GM18507 (cell line): Measurements from ENCODE around the gene KIAA1328.
"Not testable (repeated sequence)": the region's sequence is repeated elsewhere in the genome, so short reads cannot be mapped to it uniquely, and the experiment has no call there.

Source experiments
- DNase-seq: peaks from one replicate; pipeline ENCODE4 v3.0.0; 2011; ENCODE audit warnings: low read depth; ENCODE audit not compliant: insufficient read length; ENCODE audit errors: extremely low spot score
- FAIRE-seq: peaks from 2 replicates; lab custom pipeline; 2011; peaks lifted over from hg19 to GRCh38; lab: Jason Lieb, UNC

Gene KIAA1328

GRCh38 chr18:37065254-37065653 is 236.3 kb downstream of the KIAA1328 start:
- FAIRE-seq (no peak), DNase-seq (no peak)

DNA sequence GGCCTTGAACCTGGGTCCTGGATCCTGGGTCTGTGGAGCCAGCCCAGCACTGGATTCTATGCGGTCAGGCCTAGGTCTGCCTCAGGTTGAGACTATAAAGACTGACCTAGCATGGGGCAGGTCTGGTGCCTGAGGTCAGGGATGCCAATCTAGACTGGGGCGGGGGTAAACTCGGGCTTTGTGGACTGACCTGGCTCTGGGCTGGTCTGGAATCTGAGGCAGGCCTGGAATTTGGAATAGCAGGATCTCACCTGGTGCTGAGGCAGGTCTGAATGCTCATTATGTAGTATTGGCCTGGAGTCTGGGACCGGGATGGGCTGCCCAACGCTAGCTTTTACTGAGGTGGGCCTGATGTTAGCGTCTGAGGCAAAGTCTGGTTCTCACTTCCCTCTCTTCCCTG is 256.0 kb downstream of the KIAA1328 start:
- DNase-seq (no peak), FAIRE-seq (no peak)

DNA sequence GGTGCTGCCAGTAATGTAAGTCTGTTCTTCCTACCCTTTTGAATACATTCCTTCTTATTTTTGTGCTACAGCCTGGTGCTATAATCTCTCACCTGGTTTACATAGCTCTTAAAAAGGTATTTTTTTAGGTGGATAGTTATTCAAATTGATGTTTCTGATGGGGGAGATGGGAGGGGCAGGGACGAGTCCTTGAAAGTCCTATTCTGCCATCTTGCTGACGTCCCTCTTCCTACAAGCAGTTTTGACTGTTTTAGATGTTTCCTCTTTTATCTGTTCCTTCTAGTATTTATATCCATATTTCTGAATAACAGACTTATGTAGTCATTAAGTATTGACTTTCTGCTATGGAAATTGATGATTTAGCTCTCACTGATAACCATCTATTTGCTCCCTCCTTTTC is 256.4 kb downstream of the KIAA1328 start:
- FAIRE-seq = no peak
- no peak for DNase-seq

- FAIRE-seq (no peak), DNase-seq (no peak)
These were observed 279.0 kb downstream of the KIAA1328 start for GRCh38 chr18:37107748-37108522.

DNA sequence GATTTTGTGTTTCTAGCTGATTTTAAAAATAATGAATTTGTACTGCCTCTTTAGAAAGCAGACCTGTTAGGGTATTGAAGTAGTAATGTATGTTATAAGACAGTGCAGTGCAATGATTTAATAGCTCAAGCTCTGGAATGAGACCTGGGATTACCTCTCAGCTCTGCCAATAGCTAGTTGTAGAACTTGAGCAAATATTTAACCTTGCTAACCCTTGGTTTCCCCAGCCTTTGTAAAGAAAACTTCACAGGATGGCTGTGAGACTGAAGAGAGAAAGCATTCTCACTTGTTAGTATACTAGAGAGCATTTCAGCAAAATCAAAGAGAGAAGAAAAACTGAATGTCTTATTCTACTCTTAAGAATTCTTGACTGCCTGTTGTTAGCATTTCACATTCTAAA is 293.9 kb downstream of the KIAA1328 start:
- FAIRE-seq = no peak

DNA sequence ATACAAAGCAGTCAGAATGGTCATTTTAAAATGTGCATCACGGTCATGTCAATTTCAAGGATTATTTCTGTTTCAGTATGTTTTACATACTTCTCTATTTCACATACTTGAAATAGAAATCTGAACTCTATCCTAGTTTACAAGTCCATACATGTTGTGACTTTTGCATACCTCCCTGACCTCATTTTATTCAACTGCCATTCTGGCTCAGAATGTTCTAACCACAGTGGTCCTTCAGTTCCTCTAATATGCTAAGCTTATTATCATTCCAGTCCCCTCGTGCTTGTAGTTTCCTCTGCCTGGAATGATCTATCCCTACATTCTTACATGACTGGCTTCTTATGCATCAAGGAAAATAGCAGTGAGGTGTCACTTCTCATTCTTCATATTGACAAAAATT is 295.6 kb downstream of the KIAA1328 start:
- no peak for DNase-seq
- no peak for FAIRE-seq

More for the DNA sequence above, 293.9 kb downstream of the KIAA1328 start:
- DNase-seq = no peak

- FAIRE-seq (no peak), DNase-seq (no peak)
These were observed 306.2 kb downstream of the KIAA1328 start for GRCh38 chr18:37135177-37135576.

DNA sequence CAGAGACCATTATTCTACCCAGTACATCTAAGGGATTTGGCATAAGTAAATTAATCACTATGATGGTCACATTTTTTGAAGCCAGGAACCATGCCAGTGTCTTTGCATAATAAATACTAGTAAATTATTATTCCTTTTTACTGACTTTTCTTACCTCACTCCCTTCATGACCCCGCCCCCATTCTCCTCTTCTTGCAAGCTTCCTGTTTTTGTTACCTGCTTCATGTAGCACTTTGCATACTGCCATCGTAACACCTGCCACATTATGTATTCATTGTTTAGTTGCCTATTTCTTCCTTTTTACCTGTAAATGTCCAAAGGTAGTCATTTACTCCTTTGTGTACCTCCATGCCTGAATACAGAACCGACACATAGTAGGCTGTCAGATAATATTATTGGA is 309.5 kb downstream of the KIAA1328 start:
- FAIRE-seq (no peak), DNase-seq (no peak)

DNA sequence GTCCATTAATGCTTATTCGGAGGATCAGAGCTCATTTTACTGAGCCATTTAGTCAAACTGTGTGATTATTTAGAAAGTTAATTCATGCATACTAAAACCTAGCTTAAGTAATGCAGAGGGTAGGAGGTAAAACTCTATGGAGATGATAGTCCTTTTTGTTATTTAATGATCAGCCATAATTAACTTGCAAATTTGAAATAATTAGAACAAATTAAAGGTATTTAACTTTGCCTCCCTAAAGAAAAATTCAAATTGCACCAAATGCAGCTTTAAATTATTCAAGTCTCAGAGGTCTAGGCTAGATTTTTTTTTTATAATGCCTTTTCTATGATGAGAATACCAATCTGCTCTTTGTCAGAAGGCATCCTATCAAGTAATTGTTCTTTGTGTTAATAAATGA is 310.9 kb downstream of the KIAA1328 start:
- no peak for FAIRE-seq

DNA sequence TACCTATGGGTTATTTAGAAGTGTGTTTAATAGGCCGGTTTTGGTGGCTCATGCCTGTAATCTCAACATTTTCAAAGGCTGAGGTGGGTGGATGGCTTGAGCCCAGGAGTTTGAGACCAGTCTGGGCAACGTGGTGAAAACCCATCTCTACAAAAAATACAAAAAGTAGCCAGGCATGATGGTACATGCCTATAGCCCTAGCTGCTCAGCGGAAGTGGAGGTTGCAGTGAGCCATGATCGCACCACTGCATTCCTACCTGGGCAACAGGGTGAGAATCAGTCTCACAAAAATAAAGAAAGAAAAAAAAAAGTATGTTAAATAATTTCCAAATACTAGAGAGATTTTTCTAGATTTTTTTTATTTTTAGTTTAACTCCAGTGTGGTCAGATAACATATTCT is 316.0 kb downstream of the KIAA1328 start:
- FAIRE-seq (no peak), DNase-seq (no peak)

More for the DNA sequence above, 310.9 kb downstream of the KIAA1328 start:
- DNase-seq = no peak

DNA sequence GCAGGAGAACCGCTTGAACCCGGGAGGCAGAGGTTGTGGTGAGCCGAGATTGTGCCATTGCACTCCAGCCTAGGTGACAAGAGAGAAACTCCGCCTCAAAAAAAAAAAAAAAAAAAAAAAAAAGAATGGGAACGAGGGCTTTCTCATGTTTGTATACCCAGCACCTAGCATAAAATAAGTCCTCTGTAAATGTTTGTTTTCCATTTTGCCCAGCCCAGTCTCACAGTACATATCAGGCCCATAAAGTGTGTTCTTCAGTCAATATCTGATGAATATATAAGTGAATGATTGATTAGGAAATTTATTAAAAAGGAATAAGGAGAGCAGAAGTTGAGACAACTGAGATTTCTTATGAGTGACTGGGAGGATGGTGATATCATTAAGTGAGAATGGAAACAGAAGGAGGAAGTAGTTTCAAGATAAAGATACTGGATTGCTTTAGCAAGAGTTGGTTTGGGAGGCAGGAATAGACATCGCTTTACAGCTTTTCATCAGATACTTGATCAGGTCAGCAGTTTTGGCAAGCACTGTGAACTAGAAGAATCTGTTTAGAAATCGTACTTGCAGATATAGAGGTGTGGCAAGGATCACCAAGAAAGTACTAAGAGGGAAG is 327.5 kb downstream of the KIAA1328 start:
- no peak for DNase-seq
- FAIRE-seq = no peak

DNA sequence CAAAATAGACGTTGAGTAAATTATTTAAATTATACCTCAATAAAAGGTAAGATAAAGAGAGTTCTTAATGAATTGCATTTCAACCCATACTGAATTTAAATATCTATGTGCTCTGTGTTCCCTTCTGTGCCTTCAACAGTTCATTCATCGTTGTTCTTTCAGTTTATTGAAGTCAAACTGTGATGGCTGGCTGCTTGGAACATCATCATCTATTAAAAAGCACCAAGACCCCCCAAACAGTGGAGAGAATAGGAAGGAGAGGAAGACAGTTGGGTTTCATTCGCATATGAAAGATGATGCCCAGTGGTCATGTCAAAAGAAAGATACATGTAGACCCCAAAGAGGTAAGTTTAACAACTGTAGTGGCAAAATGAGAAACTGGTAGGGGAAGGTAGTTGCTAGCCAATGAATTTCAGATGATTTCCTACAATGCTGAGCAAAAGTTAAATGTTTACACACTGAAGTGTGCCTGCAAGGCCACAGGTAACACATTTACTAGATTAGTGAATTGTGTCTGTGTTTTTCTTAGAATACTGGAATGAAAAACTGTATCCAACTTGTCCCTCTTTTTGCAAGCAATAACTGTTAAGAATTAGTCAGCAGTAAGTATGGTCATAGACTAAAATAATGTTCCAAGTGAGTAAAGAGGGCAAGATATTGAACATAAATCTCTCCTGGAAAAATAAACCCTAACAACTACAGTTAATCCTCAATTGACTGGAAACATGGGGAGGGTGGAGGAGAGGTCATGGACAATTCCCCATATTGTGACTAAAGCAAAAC is 331.3 kb downstream of the KIAA1328 start:
- no peak for FAIRE-seq

DNA sequence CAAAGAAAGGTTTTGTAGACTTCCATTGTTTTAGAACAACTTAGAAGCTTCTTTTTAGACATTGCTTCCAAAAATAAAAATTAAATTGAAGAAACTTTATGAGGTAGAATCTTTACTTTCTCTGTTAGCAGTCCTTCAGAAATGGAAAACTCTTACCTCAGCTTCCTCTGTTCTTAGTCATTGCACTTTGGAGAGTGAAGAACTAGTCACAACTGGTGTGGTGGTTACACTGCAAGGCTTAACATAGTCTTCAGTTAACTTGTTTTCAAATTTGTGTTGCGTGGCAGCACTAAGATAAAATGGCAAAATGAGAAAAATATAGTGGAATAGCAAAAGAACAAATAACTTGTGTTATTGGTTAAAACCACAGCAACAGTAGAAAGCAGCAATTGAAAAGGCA is 332.6 kb downstream of the KIAA1328 start:
- no peak for FAIRE-seq
- no peak for DNase-seq

More for the DNA sequence above, 331.3 kb downstream of the KIAA1328 start:
- DNase-seq = no peak

DNA sequence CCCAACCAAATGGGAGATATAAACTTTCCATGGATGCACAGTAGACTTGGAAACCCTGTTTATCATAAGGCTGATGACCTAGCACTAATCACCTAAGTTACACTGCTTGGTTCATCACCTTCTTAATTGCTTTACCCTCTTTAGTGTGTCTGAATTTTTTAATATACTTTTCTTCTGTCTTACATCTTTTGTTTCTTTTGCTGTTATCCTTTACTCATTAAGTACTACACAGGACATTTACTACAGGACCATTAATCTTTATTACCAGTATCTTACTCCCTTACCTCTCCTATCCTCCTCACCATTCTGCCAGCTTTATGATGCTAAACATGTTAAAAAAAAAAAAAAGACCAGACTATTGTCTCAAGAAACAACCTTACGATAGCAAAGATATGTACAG is 333.6 kb downstream of the KIAA1328 start:
- no peak for DNase-seq
- no peak for FAIRE-seq

DNA sequence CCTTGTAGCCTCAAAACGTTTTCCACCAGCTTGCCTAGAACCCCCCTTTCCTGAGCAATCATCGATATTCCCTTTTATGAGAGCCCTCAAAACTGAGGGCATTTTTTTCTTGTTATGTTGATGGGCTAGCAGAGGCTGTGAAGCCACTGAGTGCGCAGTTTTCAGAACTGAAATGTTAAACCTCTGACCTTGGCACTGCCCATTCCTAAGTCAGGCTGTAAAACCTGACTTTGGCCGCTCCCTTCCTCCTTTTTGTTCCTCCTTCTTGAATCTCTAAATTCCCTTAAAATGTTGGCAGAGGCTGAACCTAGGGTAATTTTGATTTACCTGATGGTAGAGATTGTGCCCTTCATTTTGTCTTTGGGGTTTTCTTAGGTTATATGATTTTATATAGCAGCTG is 334.2 kb downstream of the KIAA1328 start:
- FAIRE-seq = no peak
- DNase-seq = no peak

- FAIRE-seq (no peak), DNase-seq (no peak)
These were observed 337.6 kb downstream of the KIAA1328 start for GRCh38 chr18:37166491-37166890.

GRCh38 chr18:37166966-37167365 is 338.0 kb downstream of the KIAA1328 start:
- not testable (repeated sequence) for FAIRE-seq, DNase-seq

DNA sequence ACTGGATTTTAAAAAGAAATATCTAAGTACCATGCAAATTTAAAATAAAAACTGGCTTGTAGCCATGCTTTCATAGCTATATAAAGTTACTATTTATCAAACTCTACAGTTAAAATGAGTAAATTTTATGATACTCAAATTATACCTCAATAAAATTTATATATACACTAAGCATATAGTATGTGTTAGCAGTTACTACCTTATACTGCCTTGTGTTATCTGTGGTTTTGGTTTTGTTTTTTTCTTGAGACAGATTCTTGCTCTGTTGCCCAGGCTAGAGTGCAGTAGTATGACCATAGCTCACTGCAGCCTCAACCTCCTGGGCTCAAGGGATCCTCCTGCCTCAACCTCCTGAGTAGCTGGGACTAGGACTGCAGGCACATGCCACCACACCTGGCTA is 342.1 kb downstream of the KIAA1328 start:
- DNase-seq (no peak), FAIRE-seq (no peak)

DNA sequence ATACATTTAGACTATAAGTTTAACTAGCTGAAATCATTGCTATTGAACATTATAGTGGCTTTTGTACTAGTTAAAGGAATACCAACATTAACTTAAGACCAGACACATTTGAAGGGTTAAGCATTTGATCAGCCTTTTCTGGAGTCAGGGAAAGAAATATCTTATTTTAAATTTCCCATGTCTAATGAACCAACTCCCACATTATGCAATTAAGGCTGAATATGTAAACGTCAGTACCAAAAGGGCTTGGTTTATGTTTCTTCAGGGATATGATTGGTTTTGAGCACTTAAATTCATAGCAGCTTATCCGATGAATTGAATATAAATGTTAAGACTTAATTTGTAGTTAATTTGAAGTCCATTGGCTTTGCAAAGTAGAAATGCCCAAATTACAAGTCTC is 344.5 kb downstream of the KIAA1328 start:
- DNase-seq (no peak), FAIRE-seq (no peak)
